ENCODE results near the gene SAMD14.

DNA sequence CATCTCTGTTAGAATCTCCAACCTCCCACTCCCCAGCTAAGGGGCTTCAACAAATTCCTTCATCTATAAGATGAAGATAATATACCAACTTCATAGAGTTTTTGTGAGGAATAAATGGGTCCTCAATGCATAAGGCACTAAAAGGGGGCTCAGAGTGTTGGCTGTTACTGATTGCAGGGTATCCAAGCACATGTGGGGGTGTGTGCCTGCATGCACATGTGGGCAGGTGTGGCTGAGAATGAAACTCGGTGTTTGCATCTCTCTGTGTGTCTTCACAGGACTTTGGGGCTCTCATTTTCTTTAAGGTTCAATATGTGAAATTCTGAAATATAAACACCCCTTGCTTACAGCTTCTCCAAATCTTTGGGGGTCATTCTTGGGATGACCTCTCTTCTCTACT, 24.6 kb upstream of the SAMD14 start:
- TF ChIP-seq, protein P1, sequence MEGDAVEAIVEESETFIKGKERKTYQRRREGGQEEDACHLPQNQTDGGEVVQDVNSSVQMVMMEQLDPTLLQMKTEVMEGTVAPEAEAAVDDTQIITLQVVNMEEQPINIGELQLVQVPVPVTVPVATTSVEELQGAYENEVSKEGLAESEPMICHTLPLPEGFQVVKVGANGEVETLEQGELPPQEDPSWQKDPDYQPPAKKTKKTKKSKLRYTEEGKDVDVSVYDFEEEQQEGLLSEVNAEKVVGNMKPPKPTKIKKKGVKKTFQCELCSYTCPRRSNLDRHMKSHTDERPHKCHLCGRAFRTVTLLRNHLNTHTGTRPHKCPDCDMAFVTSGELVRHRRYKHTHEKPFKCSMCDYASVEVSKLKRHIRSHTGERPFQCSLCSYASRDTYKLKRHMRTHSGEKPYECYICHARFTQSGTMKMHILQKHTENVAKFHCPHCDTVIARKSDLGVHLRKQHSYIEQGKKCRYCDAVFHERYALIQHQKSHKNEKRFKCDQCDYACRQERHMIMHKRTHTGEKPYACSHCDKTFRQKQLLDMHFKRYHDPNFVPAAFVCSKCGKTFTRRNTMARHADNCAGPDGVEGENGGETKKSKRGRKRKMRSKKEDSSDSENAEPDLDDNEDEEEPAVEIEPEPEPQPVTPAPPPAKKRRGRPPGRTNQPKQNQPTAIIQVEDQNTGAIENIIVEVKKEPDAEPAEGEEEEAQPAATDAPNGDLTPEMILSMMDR (conservative IDR thresholded peaks at IDR 0.05 in 1 of 2, IDR thresholded peaks at IDR 0.05 in 1 of 2; ENCODE audit: low read depth in 1 of 2, low read length in 2 of 2) = no peak
- TF ChIP-seq EZH2 (IDR thresholded peaks at IDR 0.05; ENCODE audit: low read length, missing control alignments) = no peak
